DLD1 (cell line): ENCODE data around the gene PCDHGB5.
"Not testable (repeated sequence)": the region's sequence is repeated elsewhere in the genome, so short reads cannot be mapped to it uniquely, and the experiment has no call there.

ENCODE experiments used
- in situ Hi-C: cut with HindIII; loops from 2 replicates; pipeline ENCODE4 v1.10.0; 2017; ENCODE audit warnings: low sequenced_read_pairs

The PCDHGB5 gene

GRCh38 chr5:141409598-141410306, 12.0 kb downstream of the PCDHGB5 start:
- in situ Hi-C loops: no loop called here

GRCh38 chr5:141411575-141411974, 13.8 kb downstream of the PCDHGB5 start:
- in situ Hi-C loops: no loop called here

GRCh38 chr5:141412854-141413539, 15.2 kb downstream of the PCDHGB5 start, which contains the start of gene PCDHGA10:
TSS of gene PCDHGA10 (plus strand) at chr5:141412987. CDS start at chr5:141413176, 189 bp downstream.
- in situ Hi-C loops: no loop called here

- in situ Hi-C loops: no loop called here
Measured at GRCh38 chr5:141413540-141414069, 15.9 kb downstream of the PCDHGB5 start.

- in situ Hi-C loops: not testable (repeated sequence)
Measured at GRCh38 chr5:141414548-141415274, 17.0 kb downstream of the PCDHGB5 start.

- in situ Hi-C loops: not testable (repeated sequence)
Measured at GRCh38 chr5:141415275-141415618, 17.5 kb downstream of the PCDHGB5 start.

GRCh38 chr5:141417494-141418172, 19.9 kb downstream of the PCDHGB5 start, which contains the start of gene PCDHGB7:
TSS of gene PCDHGB7 (plus strand) at chr5:141417677. CDS start at chr5:141417860, 183 bp downstream.
- in situ Hi-C loops: not testable (repeated sequence)

- in situ Hi-C loops: no loop called here
Measured at GRCh38 chr5:141419074-141419880, 21.5 kb downstream of the PCDHGB5 start.

- in situ Hi-C loops: no loop called here
Measured at GRCh38 chr5:141420855-141421488, 23.2 kb downstream of the PCDHGB5 start, which contains the start of gene PCDHGA11. TSS of gene PCDHGA11 (plus strand) at chr5:141421051. CDS start at chr5:141421228, 177 bp downstream.

GRCh38 chr5:141421489-141421855, 23.7 kb downstream of the PCDHGB5 start:
- in situ Hi-C loops: no loop called here

GRCh38 chr5:141422742-141423291, 25.1 kb downstream of the PCDHGB5 start:
- in situ Hi-C loops: no loop called here

- in situ Hi-C loops: no loop called here
Measured at GRCh38 chr5:141427783-141428426, 30.2 kb downstream of the PCDHGB5 start.

GRCh38 chr5:141430332-141431113, 32.8 kb downstream of the PCDHGB5 start, which contains the start of gene PCDHGA12:
TSS of gene PCDHGA12 (plus strand) at chr5:141430507. CDS start at chr5:141430760, 253 bp downstream.
- in situ Hi-C loops: no loop called here

- in situ Hi-C loops: no loop called here
Measured at GRCh38 chr5:141431286-141431685, 33.5 kb downstream of the PCDHGB5 start.

GRCh38 chr5:141432308-141432707, 34.6 kb downstream of the PCDHGB5 start:
- in situ Hi-C loops: not testable (repeated sequence)

- in situ Hi-C loops: not testable (repeated sequence)
Measured at GRCh38 chr5:141432726-141433125, 35.0 kb downstream of the PCDHGB5 start.

GRCh38 chr5:141434006-141434405, 36.3 kb downstream of the PCDHGB5 start:
- in situ Hi-C loops: no loop called here

- in situ Hi-C loops: no loop called here
Measured at GRCh38 chr5:141437221-141437620, 39.5 kb downstream of the PCDHGB5 start.
